Colonic mucosa (tissue), 4 donors: ENCODE results near the gene NUDT1. TPM values are rescaled to one million over a fixed set of nuclear protein-coding genes. Genes with fewer than 3 reads are reported as not detected.

Source experiments
- DNase-seq: peaks from one replicate; pipeline ENCODE4 v3.0.0-alpha.2; 2020
- H3K27ac ChIP-seq: fragments of 200-600 bp; one replicate; pipeline ENCODE4 v1.8.0; 2021
- H3K27me3 ChIP-seq: fragments of 200-600 bp; one replicate; pipeline ENCODE4 v1.8.0; 2021
- H3K36me3 ChIP-seq: fragments of 200-600 bp; one replicate; pipeline ENCODE4 v1.8.0; 2021
- H3K4me1 ChIP-seq: fragments of 200-600 bp; one replicate; pipeline ENCODE4 v1.8.0; 2021; ENCODE audit warnings: mild to moderate bottlenecking
- H3K4me3 ChIP-seq: fragments of 200-600 bp; one replicate; pipeline ENCODE4 v1.8.0; 2021
- H3K9ac ChIP-seq, 2 donors: one replicate each; pipeline ENCODE4 v1.7.0; 2013; ENCODE audit warnings: control low read depth in 2 of 2, low read depth in 2 of 2, low read length in 2 of 2
- H3K9me3 ChIP-seq: fragments of 200-600 bp; one replicate; pipeline ENCODE4 v1.8.0; 2021
- intact Hi-C: fragments of 100-400 bp; cut with DNase I; formaldehyde crosslinking; loops from one replicate; pipeline ENCODE4 v1.14.1; 2022
- total RNA-seq, 2 donors: library from RNA; stranded (reverse); fragmentation: NEBNext Ultra II Directional in 1 of 2; extraction: Animal tissue kit (Norgen Biotek cat#: 25700) in 1 of 2; gene quantifications; one replicate each; pipeline ENCODE4 v1.2.1, GENCODE V29; 2021
- TF ChIP-seq, protein P1 (sequence below): fragments of 200-600 bp; IDR thresholded peaks from one replicate; pipeline ENCODE4 v1.8.0; 2022; ENCODE audit warnings: antibody characterized with exemption, mild to moderate bottlenecking
- donor health status: healthy.
- donor health status: DM: no; HTN: no; CAD: no.
- donor health status: DM: no; HTN: no; CAD: no.

Gene NUDT1
- total RNA-seq, 2 donors from 2014 or later: 15.0 to 51.6 TPM

DNA sequence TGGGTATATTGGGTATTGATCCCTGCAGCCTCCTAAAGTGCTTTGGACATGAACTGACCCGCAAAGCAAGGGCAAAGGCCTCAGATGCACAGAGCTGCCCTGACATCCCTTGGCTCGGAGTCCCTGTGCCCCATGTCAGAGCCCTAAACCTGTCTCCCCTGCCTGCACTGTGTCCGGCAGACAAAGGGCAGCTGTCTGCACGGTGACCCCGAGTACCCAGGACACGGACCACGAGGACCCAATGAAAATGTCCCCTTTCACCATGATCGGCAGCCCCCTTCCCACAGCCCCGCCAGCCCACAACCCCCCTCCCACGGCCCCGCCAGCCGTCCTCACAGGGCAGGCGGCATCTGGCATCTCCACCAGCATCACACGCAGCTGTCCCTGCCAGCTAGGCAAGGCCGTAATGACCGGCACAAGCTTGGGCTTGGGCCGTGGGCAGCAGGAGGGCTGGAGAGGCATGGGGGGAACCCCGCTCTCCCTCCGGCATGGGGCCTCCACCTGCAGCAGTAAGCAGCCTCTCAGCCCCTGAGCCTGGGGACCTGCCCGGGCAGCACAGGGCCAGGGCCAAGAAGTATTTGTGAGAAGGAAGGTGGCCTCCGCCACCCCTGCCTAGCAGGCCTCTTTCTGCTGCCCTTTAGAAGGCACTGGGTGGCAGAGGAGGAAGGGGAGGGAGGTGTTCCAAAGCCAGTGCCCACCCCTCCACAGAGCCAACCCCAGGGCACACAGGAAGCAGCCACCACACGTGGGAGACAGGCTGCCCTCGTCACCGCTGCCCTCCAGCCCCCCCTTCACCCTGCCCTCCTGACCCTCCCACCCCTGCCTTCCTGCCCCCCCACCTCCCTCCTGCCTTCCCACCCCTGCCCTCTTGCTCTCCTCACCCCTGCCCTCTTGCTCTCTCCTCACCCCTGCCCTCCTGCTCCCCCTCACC lies 10.1 kb downstream of the NUDT1 start:
- TF ChIP-seq, protein P1, sequence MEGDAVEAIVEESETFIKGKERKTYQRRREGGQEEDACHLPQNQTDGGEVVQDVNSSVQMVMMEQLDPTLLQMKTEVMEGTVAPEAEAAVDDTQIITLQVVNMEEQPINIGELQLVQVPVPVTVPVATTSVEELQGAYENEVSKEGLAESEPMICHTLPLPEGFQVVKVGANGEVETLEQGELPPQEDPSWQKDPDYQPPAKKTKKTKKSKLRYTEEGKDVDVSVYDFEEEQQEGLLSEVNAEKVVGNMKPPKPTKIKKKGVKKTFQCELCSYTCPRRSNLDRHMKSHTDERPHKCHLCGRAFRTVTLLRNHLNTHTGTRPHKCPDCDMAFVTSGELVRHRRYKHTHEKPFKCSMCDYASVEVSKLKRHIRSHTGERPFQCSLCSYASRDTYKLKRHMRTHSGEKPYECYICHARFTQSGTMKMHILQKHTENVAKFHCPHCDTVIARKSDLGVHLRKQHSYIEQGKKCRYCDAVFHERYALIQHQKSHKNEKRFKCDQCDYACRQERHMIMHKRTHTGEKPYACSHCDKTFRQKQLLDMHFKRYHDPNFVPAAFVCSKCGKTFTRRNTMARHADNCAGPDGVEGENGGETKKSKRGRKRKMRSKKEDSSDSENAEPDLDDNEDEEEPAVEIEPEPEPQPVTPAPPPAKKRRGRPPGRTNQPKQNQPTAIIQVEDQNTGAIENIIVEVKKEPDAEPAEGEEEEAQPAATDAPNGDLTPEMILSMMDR: no peak
- Histone ChIP-seq H3K9me3 (no peaks in the 10 kb centered on the region), H3K4me1 (no peaks in the 10 kb centered on the region), H3K27me3 (no peaks in the 10 kb centered on the region), H3K9ac (no peak overlapping the region), H3K27ac (no peak overlapping the region), H3K36me3 (no peaks in the 10 kb centered on the region), H3K4me3 (no peak overlapping the region)
- intact Hi-C loops: no loop called here
- no peak for DNase-seq

DNA sequence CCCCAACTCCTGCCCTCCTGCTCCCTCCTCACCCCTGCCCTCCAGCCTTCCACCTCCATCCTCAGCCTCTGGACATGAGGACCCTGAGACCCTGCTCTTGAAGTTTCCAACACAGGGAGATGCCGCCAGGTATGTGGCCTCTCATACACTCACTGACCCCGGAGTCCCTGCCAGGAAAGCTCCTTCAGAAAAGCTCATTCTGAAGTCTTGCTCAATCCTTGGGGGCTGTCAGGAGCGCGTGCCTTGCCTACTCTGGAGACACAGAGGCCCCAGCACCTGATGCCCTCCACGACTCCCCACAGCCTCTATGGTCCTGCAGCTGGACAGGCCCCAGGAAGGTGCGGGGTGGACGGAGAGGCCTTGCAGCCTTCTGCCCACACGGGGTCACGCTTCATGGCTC lies 11.0 kb downstream of the NUDT1 start:
- Histone ChIP-seq H3K9ac (no peak overlapping the region), H3K4me3 (no peak overlapping the region), H3K4me1 (no peaks in the 10 kb centered on the region), H3K27ac (no peak overlapping the region), H3K36me3 (no peaks in the 10 kb centered on the region), H3K27me3 (no peaks in the 10 kb centered on the region), H3K9me3 (no peaks in the 10 kb centered on the region)
- intact Hi-C loops: no loop called here
- no peak for DNase-seq
- TF ChIP-seq, protein P1: no peak

DNA sequence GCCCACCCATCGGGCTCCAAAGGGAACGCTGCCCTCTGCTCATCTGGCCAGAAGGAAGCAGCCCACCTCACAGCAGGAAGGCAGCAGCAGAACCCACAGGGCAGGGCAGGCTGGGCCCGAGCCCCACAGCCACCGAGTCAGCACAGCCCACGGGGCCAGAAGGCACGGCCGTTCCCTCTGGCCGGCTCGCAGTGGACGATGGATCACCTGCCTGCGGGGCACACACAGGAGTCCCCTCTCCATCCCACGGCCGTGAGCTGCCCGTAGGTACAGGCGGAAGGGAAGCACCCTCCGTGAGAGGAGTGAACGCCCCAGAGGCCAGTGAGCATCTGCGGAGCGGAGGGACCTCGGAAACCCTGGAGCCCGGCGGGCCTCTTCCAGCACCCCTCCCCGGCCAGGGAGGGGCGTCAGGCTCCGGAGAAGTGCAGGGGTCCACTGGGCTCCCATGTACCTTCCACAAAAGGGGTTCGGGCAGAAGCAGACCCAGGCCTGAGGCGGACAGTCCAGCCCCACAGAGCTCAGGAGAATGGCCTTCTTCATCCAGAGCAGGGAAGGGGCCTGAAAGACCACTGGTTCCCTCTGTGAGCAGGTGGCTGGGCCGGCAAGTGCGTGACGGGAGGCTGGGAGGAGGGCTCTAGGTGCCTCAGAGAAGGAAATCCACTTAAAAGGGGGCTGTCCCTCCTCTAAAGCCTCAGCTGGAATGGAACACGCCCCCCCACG lies 11.7 kb downstream of the NUDT1 start:
- Histone ChIP-seq H3K9ac (no peak overlapping the region), H3K4me1 (no peaks in the 10 kb centered on the region), H3K27me3 (no peaks in the 10 kb centered on the region), H3K27ac (no peak overlapping the region), H3K36me3 (no peaks in the 10 kb centered on the region), H3K4me3 (no peak overlapping the region), H3K9me3 (no peaks in the 10 kb centered on the region)
- intact Hi-C loops: no loop called here
- TF ChIP-seq, protein P1: no peak
- DNase-seq: no peak

DNA sequence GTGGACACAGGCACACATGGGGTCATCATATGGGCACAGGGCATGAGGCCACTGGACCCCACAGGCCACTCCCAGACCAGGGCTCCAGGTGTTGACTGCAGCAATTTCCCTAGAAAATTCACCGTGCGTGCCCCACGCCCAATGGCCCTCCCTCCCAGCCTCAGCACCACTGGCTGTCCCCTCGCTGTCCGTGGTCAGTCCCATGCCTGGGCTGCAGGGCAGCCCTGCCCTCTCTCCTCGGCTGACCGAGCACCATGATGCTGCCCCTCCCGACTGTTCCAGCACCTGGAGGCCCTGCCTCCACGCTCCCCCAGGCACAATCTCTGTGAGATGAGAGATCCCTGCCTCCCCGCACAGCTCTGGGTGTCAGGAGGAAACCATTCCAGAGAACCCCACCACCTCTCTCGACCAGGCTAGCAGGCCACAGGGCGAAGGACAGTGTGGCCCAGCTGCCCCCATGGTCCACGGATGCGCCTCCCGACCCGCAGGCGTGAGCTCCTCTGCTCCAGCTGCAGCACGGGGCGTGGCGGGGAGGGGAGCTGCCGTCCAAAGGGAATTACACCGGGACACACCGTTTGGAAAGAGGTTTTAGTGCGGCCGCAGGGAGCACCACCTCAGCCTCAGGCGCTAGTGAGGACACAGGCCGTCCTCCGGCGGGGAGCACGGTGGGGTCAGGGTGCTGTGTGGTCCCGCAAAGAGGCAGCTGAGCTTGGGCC lies 12.6 kb downstream of the NUDT1 start:
- no peak for DNase-seq
- H3K27ac ChIP-seq: no peak overlapping the region
- H3K4me1 ChIP-seq: no peaks in the 10 kb centered on the region
- no peaks in the 10 kb centered on the region for H3K9me3 ChIP-seq
- H3K36me3 ChIP-seq: no peaks in the 10 kb centered on the region
- intact Hi-C loops: no loop called here
- no peaks in the 10 kb centered on the region for H3K27me3 ChIP-seq
- no peak overlapping the region for H3K4me3 ChIP-seq
- TF ChIP-seq, protein P1: no peak
- no peak overlapping the region for H3K9ac ChIP-seq
